Activated T-helper 9 cell treated with anti-CD3 and anti-CD28 coated beads, Interleukin-2, amount 50 U/mL, for 16 hours (primary cell): Measurements from ENCODE around the gene PDZD2.
"Not testable (repeated sequence)": the region's sequence is repeated elsewhere in the genome, so short reads cannot be mapped to it uniquely, and the experiment has no call there.

ENCODE experiments used
- DNase-seq: peaks from one replicate; pipeline ENCODE4 v3.0.0-alpha.2; 2020; ENCODE audit warnings: low read depth

Gene PDZD2

DNA sequence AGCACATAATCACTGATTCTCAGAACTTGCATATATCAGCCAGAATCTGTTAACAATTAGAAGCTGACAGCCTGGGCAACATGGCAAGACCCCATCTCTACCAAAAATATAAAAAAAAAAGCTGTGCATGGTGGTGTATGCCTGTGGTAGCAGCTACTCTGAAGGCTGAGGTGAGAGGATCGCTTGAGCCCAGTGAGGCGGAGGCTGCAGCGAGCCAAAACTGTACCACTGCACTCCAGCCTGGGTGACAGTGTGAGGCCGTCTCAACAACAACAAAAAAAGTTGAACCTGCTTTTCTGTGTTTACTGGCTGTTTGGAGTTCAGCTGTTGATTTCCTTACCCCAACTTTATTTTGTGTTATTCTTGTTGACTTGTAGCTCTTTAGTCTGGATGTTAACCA is 468.4 kb downstream of the PDZD2 start:
- DNase-seq, result no peak

DNA sequence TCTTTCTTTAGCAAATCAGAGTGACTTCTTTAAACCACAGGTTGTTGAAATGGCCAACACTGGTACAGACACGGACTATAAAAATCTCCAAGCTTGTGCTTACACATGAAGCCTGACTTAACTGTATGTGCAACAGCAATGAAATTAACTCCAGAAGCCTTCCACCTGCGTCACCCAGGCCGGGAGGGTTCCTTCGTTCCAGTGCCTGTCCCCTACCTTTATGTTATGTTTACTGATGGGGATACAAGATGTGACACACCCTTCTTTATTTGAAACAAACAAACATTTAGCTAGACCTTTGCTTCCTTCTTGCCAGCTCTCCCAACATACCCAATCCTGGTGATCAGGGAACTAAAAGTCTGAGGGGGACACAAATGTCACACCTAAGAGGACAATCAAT is 469.2 kb downstream of the PDZD2 start:
- no peak for DNase-seq

- DNase-seq, result no peak
These were observed 470.3 kb downstream of the PDZD2 start for GRCh38 chr5:32109236-32109635.

DNA sequence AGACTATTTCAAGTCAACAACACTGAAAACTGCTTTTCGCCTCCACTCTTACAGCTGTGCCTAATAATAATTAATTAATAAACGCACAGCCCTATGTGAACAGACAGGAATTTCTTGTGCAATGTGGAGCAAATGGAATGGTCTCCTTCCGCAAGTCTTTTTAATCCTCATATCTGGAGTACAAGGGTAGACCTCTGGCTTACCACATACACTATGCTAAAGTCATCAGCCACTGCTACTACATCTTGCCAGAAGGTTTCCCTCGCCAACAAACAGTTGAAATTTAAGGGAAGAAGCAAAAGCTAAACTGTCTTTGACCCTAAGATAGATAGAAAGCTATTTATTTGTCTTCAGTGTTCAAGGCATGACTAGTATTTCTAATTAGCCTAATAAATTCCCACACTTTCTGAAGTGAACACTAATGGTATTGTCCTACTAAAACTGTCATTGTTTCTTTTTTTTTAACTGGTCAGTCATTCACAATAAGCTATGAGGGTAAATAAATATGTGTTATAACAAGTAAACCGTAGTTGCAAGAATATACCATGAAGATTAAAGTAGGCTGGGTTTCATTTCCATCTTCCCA is 471.3 kb downstream of the PDZD2 start:
- DNase-seq, result no peak

GRCh38 chr5:32115985-32116384 is 477.1 kb downstream of the PDZD2 start:
- no peak for DNase-seq

GRCh38 chr5:32116574-32117313 is 477.8 kb downstream of the PDZD2 start:
- no peak for DNase-seq

- DNase-seq, result not testable (repeated sequence)
These were observed 480.0 kb downstream of the PDZD2 start for GRCh38 chr5:32118922-32119321.

GRCh38 chr5:32123058-32123805 is 484.3 kb downstream of the PDZD2 start:
- no peak for DNase-seq

GRCh38 chr5:32123889-32124676 is 485.2 kb downstream of the PDZD2 start:
- no peak for DNase-seq

DNA sequence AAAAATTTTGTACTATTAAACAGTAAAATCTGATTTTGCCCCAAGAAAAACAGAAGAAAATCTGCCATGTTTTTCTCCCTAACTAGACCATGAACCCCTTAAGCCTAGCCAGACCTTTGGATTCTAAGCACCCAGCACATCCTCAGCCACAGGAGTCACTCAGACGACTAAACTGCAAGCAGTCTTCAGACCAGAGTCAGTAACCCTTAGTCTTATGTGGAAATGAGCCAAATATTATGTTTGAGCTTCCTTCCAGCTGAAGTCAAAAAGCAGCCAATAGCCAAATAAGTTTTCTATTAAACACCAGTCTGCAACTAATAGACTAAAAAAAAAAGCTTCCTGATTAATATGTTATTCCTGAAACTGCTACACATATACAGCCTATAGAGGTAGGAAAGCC is 487.8 kb downstream of the PDZD2 start:
- DNase-seq, result no peak

- no peak for DNase-seq
These were observed 488.8 kb downstream of the PDZD2 start for GRCh38 chr5:32127711-32128110.

DNA sequence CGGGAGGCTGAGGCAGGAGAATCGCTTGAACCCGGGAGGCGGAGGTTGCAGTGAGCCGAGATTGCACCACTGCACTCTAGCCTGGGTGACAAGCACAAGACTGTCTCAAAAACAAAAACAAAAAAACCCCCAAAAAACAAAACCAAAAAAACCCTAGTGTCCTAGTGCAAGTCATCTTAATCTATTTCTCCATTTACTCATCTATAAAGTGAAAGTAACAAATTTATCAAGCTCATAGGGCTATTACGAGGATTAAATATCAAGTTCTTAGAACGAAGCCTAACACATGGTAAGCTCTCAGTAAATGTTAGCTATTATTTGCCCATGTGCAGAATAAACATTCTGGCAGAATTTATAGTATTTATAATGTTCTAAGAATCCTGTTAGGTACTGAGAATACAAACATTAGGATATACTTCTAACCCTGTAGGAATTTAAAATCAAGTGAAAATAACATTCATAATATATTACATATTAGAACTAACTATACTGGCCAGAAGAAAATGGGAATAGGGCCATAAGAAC is 490.2 kb downstream of the PDZD2 start:
- no peak for DNase-seq

GRCh38 chr5:32130865-32131264 is 491.9 kb downstream of the PDZD2 start:
- no peak for DNase-seq

GRCh38 chr5:32131604-32132003 is 492.7 kb downstream of the PDZD2 start:
- DNase-seq, result no peak

DNA sequence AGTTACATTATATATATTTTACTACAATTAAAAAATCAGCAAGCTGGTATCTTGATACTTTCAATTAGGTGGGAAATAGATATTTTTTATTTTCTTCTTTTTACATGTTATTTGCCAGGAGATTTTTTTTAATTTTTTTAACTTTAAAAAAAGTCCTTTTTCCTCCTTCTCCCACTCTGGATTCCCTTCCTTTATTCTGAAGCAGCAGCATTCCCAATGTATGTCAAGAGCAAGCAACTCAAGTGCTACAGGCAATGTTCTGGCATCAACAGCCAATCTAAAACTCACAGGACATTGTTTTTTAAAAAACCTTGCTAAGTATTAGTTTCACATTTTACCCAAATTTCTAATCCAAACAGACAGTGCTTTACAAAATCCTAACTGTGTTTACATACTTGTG is 493.8 kb downstream of the PDZD2 start:
- no peak for DNase-seq

GRCh38 chr5:32135086-32135485 is 496.2 kb downstream of the PDZD2 start:
- DNase-seq, result no peak

- no peak for DNase-seq
These were observed 497.4 kb downstream of the PDZD2 start for GRCh38 chr5:32136342-32136741.

DNA sequence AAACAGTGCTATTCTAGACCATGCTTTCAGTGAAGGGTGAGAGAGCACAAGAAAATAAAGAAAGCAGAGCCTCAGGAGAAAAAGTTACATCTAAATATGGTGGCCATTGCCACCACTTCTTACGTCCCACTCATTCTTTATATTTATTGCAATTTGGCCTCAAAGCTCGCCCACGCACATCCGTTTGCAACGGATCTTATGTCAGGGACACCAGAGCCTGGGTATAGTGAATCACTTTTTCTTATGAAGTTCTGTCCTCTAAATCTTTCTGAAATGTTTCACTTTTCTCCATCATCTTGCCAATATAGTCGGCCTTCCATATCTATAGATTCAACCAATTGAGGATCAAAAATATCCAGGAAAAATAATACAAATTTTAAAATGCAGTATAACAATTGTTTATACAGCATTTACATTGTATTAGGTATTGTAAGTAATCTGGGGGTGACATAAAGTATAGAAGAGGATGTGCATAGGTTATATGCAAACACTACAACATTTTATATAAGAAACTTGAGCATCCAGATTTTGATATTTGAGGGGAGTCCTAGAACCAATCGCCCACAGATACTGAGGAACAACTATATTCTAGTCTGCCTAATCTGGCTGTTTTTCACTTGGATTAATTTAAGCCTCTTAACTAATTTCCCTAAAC is 500.0 kb downstream of the PDZD2 start:
- peak; percentile 54 for DNase-seq

DNA sequence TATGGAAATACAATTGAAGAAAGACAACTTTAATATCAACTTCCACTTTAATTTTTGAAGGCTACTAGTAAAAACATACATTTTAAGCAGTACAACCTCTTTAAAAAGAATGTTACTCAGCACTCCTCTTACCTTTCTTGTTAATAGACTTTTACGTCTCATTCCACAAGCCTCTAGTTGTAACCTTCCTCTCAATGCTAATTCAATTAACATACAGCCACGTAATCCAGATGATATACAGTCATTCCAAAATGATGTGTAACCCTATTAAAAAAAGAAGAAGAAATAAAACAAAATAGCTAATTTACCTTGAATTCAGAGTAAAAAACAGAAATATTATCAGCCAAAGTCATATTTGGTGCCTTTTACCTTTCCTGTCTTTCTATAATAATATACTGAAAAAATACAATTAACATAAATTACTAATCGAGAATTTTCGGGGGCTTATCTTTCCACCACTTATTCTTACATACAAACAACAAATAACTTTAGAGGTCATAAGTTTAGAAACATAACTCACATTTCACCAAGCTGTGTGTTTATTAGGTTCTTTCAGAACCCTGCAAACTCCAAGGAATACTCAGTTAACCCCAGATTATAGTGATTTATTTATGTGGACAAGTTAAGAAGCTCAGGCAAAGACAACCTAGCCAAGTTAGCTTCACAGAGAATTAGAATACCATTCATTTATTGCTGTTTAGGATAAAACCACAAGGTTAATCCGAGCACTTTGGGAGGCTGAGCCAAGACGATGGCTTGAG is 504.9 kb downstream of the PDZD2 start:
- no peak for DNase-seq

GRCh38 chr5:32144378-32145207 is 505.7 kb downstream of the PDZD2 start:
- DNase-seq, result no peak
